ENCODE results near the gene ANKRD28. TPM values are rescaled to one million over a fixed set of nuclear protein-coding genes. Genes with fewer than 3 reads are reported as not detected.

ANKRD28 gene
- total RNA-seq, 1 experiment from 2014 or later: 113 TPM

DNA sequence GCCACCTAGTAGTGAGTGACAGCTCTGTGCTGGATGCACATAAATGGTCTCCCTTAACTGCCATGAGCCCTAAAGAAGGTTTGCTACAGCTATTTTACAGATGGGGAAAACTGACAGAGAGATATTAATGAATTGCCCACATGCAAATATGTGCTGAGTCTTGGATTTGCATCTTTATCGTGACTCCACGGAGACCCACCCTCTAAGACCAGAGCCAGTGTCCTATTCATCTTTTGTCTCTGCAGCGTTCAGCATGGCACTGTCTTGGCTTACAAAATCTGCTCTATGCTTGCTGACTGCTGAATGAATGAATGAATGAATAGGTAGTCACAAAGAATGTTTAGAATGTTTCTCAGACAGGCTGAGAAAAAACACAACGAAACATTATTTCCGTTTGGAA lies 147.9 kb downstream of the ANKRD28 start:
- no peaks in the 10 kb centered on the region for H3K9me2 ChIP-seq (replicated peaks; ENCODE audit: insufficient read depth, low read length)
- peak overlapping the region; percentile 26; the same call in 1 of the 2 replicates for H2AFZ ChIP-seq (ENCODE audit: low read length)
- no peaks in the 10 kb centered on the region for H4K20me1 ChIP-seq (ENCODE audit: insufficient read depth, low read depth, low read length)
- peak; percentile 67 for DNase-seq
- H3K4me2 ChIP-seq (ENCODE audit: low read depth, low read length, poor library complexity, severe bottlenecking): peak overlapping the region; percentile 57
- peaks cover 36% of the 10 kb centered on the region for H3K4me1 ChIP-seq (ENCODE audit: low read length)
- H3K36me3 ChIP-seq (ENCODE audit: insufficient read depth, low read length): no peaks in the 10 kb centered on the region
- H3K9ac ChIP-seq (ENCODE audit: low read length): peak overlapping the region; percentile 32
- peak overlapping the region; percentile 39 for H3K4me3 ChIP-seq (ENCODE audit: low read length)
- no peaks in the 10 kb centered on the region for H3K9me3 ChIP-seq (ENCODE audit: low read length)
- H3K27me3 ChIP-seq (ENCODE audit: low read length): no peaks in the 10 kb centered on the region
- no peaks in the 10 kb centered on the region for H3K79me2 ChIP-seq (ENCODE audit: low read length)
- H3K27ac ChIP-seq (ENCODE audit: low read length): no peak overlapping the region

DNA sequence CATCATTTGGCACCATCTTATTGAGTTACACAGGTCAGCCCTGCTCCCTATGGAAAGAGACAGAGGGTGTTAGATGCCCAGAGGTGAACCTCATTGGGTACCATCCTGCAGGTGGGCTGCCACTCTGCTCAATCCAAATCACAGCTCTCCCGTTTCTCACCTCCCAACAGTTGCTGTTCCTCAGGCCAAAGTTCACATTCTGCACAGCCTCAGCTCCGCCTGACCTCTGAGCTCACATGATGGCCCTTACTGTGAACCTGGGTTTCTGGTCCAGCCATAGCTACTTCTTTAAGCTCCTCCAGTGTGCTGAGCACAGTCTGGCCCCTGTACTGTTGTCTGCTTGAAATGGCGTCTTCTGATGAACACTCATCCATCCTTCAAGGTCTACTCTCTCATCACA lies 148.4 kb downstream of the ANKRD28 start:
- Histone ChIP-seq H3K9ac (ENCODE audit: low read length) (no peak overlapping the region), H3K27me3 (ENCODE audit: low read length) (no peaks in the 10 kb centered on the region), H4K20me1 (ENCODE audit: insufficient read depth, low read depth, low read length) (no peaks in the 10 kb centered on the region), H3K79me2 (ENCODE audit: low read length) (no peaks in the 10 kb centered on the region), H3K4me2 (ENCODE audit: low read depth, low read length, poor library complexity, severe bottlenecking) (peak overlapping the region; percentile 57), H3K4me1 (ENCODE audit: low read length) (peaks cover 36% of the 10 kb centered on the region), H3K9me3 (ENCODE audit: low read length) (no peaks in the 10 kb centered on the region), H3K27ac (ENCODE audit: low read length) (no peak overlapping the region), H2AFZ (ENCODE audit: low read length) (0 out of 2 replicates have a peak overlapping the region, but pooled peaks have one; percentile 26), H3K4me3 (ENCODE audit: low read length) (peak overlapping the region; percentile 39; the same call in 1 of the 2 replicates), H3K9me2 (replicated peaks; ENCODE audit: insufficient read depth, low read length) (no peaks in the 10 kb centered on the region), H3K36me3 (ENCODE audit: insufficient read depth, low read length) (no peaks in the 10 kb centered on the region)
- no peak for DNase-seq

GRCh38 chr3:15647611-15648167 lies 150.1 kb downstream of the ANKRD28 start:
- no peaks in the 10 kb centered on the region for H3K36me3 ChIP-seq (ENCODE audit: insufficient read depth, low read length)
- no peaks in the 10 kb centered on the region for H3K27me3 ChIP-seq (ENCODE audit: low read length)
- H3K9me3 ChIP-seq (ENCODE audit: low read length): no peaks in the 10 kb centered on the region
- peak; percentile 71 for DNase-seq
- H4K20me1 ChIP-seq (ENCODE audit: insufficient read depth, low read depth, low read length): no peaks in the 10 kb centered on the region
- H3K4me2 ChIP-seq (ENCODE audit: low read depth, low read length, poor library complexity, severe bottlenecking): peak overlapping the region; percentile 29
- peak overlapping the region; percentile 20; the same call in 1 of the 2 replicates for H3K9ac ChIP-seq (ENCODE audit: low read length)
- peak overlapping the region; percentile 26; the same call in 1 of the 2 replicates for H3K27ac ChIP-seq (ENCODE audit: low read length)
- no peaks in the 10 kb centered on the region for H3K79me2 ChIP-seq (ENCODE audit: low read length)
- H3K4me3 ChIP-seq (ENCODE audit: low read length): no peak overlapping the region; the same call in 1 of the 2 replicates
- H3K9me2 ChIP-seq (replicated peaks; ENCODE audit: insufficient read depth, low read length): no peaks in the 10 kb centered on the region
- H3K4me1 ChIP-seq (ENCODE audit: low read length): peaks cover 36% of the 10 kb centered on the region
- peak overlapping the region; percentile 77; the same call in 1 of the 2 replicates for H2AFZ ChIP-seq (ENCODE audit: low read length)

DNA sequence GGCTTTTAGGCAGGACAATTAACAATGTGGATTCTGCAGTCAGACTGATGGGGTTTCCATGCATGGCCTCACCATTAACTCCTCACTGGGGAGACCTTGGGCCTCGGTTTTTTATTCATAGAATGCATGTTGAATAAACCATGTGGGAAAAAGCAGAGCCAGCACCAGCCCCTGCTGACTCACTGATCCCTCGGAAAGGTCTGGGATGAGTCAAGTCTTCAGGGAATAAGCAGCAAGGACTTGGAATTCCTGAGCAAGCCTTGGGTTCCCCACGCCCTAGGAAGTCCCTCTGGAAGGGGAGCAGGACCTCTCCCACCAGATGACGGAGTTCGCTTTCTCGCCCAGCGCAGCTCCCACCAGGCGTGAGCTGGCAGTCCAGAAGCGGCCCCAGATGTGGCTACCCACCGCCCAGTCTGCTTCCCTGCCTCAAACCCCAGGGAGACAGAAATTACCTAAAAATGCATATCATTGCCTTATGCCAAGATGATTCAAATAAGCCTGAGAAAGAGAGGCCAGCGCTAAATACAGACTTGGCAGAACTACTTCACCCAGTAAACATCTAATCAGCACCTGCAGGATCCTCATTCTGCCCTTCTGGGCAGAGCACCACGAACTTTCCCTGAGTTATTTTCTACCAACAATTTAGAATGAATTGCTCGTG lies 150.8 kb downstream of the ANKRD28 start:
- Histone ChIP-seq H3K27me3 (ENCODE audit: low read length) (no peaks in the 10 kb centered on the region), H3K4me1 (ENCODE audit: low read length) (peaks cover 36% of the 10 kb centered on the region), H3K4me3 (ENCODE audit: low read length) (no peak overlapping the region), H3K27ac (ENCODE audit: low read length) (peak overlapping the region; percentile 26; the same call in 1 of the 2 replicates), H2AFZ (ENCODE audit: low read length) (peak overlapping the region; percentile 77; the same call in 1 of the 2 replicates), H3K9me2 (replicated peaks; ENCODE audit: insufficient read depth, low read length) (no peaks in the 10 kb centered on the region), H3K9me3 (ENCODE audit: low read length) (no peaks in the 10 kb centered on the region), H3K4me2 (ENCODE audit: low read depth, low read length, poor library complexity, severe bottlenecking) (peak overlapping the region; percentile 29), H4K20me1 (ENCODE audit: insufficient read depth, low read depth, low read length) (no peaks in the 10 kb centered on the region), H3K79me2 (ENCODE audit: low read length) (no peaks in the 10 kb centered on the region), H3K9ac (ENCODE audit: low read length) (no peak overlapping the region), H3K36me3 (ENCODE audit: insufficient read depth, low read length) (no peaks in the 10 kb centered on the region)
- DNase-seq: no peak

DNA sequence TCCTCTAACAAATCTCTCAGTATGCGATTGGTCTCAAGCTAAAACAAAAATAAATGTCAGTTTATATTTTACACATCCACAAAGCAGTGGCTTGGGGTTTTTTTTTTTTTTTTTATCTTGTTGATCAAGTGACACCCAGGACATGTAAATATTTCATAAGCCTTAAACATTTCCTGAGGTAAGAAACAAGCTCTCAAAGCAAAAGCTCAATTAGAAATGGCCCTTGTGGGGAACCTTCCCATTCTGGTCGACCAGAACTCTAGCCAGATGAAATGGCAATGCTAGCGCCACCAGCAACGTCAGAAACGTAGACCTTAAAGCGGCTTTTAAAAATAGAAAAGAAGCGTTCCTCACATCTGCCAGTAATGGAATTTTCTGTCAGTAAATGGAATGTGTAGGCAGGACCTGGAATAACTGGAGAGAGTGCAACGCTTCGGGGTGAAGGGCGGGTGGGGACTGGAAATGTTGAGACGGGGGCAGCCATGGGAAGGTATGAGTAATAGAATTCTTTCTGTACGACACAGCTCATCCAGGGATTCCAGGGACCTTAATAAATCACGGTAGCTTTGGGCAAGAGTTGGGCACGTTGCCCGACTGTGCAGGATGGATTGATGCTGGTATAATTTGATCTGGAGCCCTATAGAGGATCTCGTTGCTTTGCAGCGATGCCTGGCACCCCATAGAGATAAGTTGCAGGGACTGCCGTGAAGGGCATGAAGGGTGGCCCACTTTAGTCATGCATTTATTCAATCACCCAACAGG lies 151.9 kb downstream of the ANKRD28 start:
- no peaks in the 10 kb centered on the region for H3K9me3 ChIP-seq (ENCODE audit: low read length)
- no peaks in the 10 kb centered on the region for H3K9me2 ChIP-seq (replicated peaks; ENCODE audit: insufficient read depth, low read length)
- no peaks in the 10 kb centered on the region for H3K36me3 ChIP-seq (ENCODE audit: insufficient read depth, low read length)
- peaks cover 36% of the 10 kb centered on the region for H3K4me1 ChIP-seq (ENCODE audit: low read length)
- no peak overlapping the region for H3K27ac ChIP-seq (ENCODE audit: low read length)
- H2AFZ ChIP-seq (ENCODE audit: low read length): no peak overlapping the region
- no peaks in the 10 kb centered on the region for H3K79me2 ChIP-seq (ENCODE audit: low read length)
- no peak overlapping the region for H3K4me3 ChIP-seq (ENCODE audit: low read length)
- H4K20me1 ChIP-seq (ENCODE audit: insufficient read depth, low read depth, low read length): no peaks in the 10 kb centered on the region
- H3K9ac ChIP-seq (ENCODE audit: low read length): no peak overlapping the region
- no peaks in the 10 kb centered on the region for H3K27me3 ChIP-seq (ENCODE audit: low read length)
- DNase-seq: no peak
- no peak overlapping the region for H3K4me2 ChIP-seq (ENCODE audit: low read depth, low read length, poor library complexity, severe bottlenecking)

- no peak overlapping the region for H3K9ac ChIP-seq (ENCODE audit: low read length)
- H3K4me2 ChIP-seq (ENCODE audit: low read depth, low read length, poor library complexity, severe bottlenecking): no peak overlapping the region
- H3K27ac ChIP-seq (ENCODE audit: low read length): no peak overlapping the region
Observed at GRCh38 chr3:15645246-15645645, 152.5 kb downstream of the ANKRD28 start.

DNA sequence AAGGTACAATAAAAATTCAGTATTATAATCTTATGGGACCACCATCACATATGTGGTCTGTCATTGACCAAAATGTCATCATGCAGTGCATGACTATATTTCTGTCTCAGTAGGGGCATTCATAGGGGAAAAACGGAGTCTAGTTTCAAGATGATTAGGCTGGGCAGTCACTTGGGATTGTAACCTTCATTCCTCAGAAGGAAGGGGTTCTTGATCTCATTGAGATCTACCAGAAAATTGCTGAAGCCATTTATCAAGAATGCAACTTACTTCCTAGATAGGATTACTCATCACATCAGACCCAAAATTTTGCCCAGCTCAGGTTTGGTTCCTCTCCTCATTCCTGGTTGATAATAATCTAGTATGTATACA lies 158.9 kb downstream of the ANKRD28 start:
- no peaks in the 10 kb centered on the region for H3K27me3 ChIP-seq (ENCODE audit: low read length)
- no peaks in the 10 kb centered on the region for H3K79me2 ChIP-seq (ENCODE audit: low read length)
- H3K4me1 ChIP-seq (ENCODE audit: low read length): peaks cover 7% of the 10 kb centered on the region
- no peak overlapping the region for H3K4me3 ChIP-seq (ENCODE audit: low read length)
- H3K36me3 ChIP-seq (ENCODE audit: insufficient read depth, low read length): no peaks in the 10 kb centered on the region
- H3K9me2 ChIP-seq (replicated peaks; ENCODE audit: insufficient read depth, low read length): no peaks in the 10 kb centered on the region
- H3K27ac ChIP-seq (ENCODE audit: low read length): no peak overlapping the region
- DNase-seq: no peak
- H3K9me3 ChIP-seq (ENCODE audit: low read length): no peaks in the 10 kb centered on the region
- no peak overlapping the region for H3K9ac ChIP-seq (ENCODE audit: low read length)
- H3K4me2 ChIP-seq (ENCODE audit: low read depth, low read length, poor library complexity, severe bottlenecking): no peak overlapping the region
- no peaks in the 10 kb centered on the region for H4K20me1 ChIP-seq (ENCODE audit: insufficient read depth, low read depth, low read length)
- no peak overlapping the region for H2AFZ ChIP-seq (ENCODE audit: low read length)

More at GRCh38 chr3:15645246-15645645, 152.5 kb downstream of the ANKRD28 start:
- peaks cover 33% of the 10 kb centered on the region for H3K4me1 ChIP-seq (ENCODE audit: low read length)
- no peaks in the 10 kb centered on the region for H3K36me3 ChIP-seq (ENCODE audit: insufficient read depth, low read length)
- H4K20me1 ChIP-seq (ENCODE audit: insufficient read depth, low read depth, low read length): no peaks in the 10 kb centered on the region
- no peak overlapping the region for H3K4me3 ChIP-seq (ENCODE audit: low read length)
- H3K9me3 ChIP-seq (ENCODE audit: low read length): no peaks in the 10 kb centered on the region
- no peaks in the 10 kb centered on the region for H3K79me2 ChIP-seq (ENCODE audit: low read length)
- no peaks in the 10 kb centered on the region for H3K27me3 ChIP-seq (ENCODE audit: low read length)
- H2AFZ ChIP-seq (ENCODE audit: low read length): no peak overlapping the region
- no peak for DNase-seq
- H3K9me2 ChIP-seq (replicated peaks; ENCODE audit: insufficient read depth, low read length): no peaks in the 10 kb centered on the region

All from Karpas-422 (cell line).